GM18511 (cell line): ENCODE measurements around the gene PPEF2.

Experiments used
- ATAC-seq: cut with Tn5 transposase; IDR thresholded peaks from one replicate; pipeline ENCODE4 v1.9.1; 2021; ENCODE audit warnings: mild to moderate bottlenecking, moderate library complexity; ENCODE audit not compliant: unreplicated experiment

Gene PPEF2

GRCh38 chr4:75834095-75834771 is 68.0 kb downstream of the PPEF2 start:
- no peak for ATAC-seq

GRCh38 chr4:75831856-75832405 is 70.3 kb downstream of the PPEF2 start:
- no peak for ATAC-seq

- no peak for ATAC-seq
These were observed 71.3 kb downstream of the PPEF2 start for GRCh38 chr4:75830906-75831305.

GRCh38 chr4:75823812-75824211 is 78.4 kb downstream of the PPEF2 start:
- ATAC-seq: no peak

- no peak for ATAC-seq
These were observed 79.8 kb downstream of the PPEF2 start for GRCh38 chr4:75822416-75822815.

- no peak for ATAC-seq
These were observed 80.3 kb downstream of the PPEF2 start for GRCh38 chr4:75821966-75822365.

GRCh38 chr4:75821216-75821615 is 81.0 kb downstream of the PPEF2 start:
- no peak for ATAC-seq

- no peak for ATAC-seq
These were observed 81.6 kb downstream of the PPEF2 start for GRCh38 chr4:75820676-75821075.

GRCh38 chr4:75820197-75820596 is 82.1 kb downstream of the PPEF2 start:
- no peak for ATAC-seq

GRCh38 chr4:75819121-75819520 is 83.1 kb downstream of the PPEF2 start:
- ATAC-seq: no peak

GRCh38 chr4:75817901-75818300 is 84.4 kb downstream of the PPEF2 start:
- no peak for ATAC-seq
